HG02588 (cell line): ENCODE data around the gene TRAPPC3L.

ENCODE experiments used
- ATAC-seq: cut with Tn5 transposase; IDR thresholded peaks from one replicate; pipeline ENCODE4 v1.9.1; 2021; ENCODE audit warnings: mild to moderate bottlenecking, moderate library complexity; ENCODE audit not compliant: unreplicated experiment

Gene TRAPPC3L

DNA sequence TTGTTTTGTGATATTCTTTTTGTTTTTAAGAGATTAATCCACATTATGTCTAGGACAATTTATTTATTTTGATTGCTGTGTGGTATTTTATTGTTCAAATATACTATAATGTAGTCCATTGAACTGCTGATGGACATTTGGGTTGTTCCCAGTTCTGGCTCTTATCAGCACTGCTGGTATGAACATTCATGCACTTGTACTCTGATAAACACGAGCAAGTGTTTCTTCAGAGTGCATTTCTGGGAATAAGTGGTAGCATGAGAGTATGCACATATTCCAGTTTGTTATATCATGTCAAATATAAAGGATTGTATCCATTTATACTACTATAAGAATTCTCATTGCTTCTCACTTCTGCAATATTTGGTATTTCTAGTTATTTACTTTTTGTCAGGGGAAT lies 77.2 kb downstream of the TRAPPC3L start:
- no peak for ATAC-seq

DNA sequence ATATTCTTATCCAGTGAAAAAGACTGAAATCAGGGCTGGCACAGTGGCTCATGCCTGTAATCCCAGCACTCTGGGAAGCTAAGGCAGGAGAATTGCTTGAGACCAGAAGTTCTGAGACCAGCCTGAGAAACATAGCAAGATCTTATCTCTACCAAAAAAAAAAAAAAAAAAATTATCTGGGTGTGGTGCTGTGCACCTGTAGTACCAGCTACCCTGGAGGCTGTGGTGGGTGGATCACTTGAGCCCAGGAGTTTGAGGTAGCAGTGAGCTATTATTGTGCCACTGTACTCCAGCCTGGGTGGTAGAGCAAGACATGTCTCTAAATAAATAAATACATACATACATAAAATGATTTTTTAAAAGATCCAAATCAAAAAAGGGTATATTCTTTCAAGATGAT lies 78.0 kb downstream of the TRAPPC3L start:
- no peak for ATAC-seq

DNA sequence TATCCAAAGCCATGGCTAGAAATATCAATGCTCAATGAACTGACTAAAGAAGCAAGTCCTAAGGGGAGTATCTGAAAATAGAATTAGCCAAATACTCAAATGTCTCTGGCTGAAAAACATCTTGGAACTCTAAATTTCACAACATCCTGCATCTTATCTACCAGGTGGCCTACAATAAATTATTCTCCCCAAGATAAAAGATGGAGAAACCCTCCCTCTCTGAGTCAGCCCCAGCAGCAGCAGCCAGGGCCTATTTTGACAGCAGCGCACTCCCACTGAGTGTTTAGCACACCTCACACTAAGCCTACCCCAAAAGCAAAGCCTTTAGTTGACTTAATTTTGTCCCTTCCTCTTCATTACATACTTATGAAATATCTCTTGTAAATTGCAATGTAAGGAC lies 78.4 kb downstream of the TRAPPC3L start:
- no peak for ATAC-seq

DNA sequence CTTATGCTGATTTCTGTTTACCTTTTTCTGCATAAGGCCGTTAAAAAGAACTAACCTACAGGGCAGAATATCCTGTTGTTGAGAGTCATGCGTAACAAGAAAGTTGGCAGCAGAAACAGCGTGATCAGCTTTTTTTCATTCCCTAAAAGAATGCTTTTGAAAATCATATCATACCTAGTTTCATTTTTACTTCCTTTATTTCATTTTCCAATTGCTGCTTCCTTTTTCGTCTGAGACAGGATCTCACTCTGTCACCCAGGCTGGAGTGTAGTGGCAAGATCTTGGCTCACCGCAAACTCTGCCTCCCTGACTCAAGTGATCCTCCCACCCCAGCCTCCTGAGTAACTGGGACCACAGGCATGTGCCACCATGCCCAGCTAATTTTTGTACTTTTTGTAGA lies 80.2 kb downstream of the TRAPPC3L start:
- ATAC-seq = no peak

DNA sequence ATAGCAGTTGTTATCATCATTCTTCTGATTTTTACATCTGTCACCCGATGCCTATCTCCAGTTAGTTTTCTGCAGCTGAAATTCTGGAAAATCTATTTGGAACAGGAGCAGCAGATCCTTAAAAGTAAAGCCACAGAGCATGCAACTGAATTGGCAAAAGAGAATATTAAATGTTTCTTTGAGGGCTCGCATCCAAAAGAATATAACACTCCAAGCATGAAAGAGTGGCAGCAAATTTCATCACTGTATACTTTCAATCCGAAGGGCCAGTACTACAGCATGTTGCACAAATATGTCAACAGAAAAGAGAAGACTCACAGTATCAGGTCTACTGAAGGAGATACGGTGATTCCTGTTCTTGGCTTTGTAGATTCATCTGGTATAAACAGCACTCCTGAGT lies 82.2 kb downstream of the TRAPPC3L start:
- ATAC-seq = no peak

DNA sequence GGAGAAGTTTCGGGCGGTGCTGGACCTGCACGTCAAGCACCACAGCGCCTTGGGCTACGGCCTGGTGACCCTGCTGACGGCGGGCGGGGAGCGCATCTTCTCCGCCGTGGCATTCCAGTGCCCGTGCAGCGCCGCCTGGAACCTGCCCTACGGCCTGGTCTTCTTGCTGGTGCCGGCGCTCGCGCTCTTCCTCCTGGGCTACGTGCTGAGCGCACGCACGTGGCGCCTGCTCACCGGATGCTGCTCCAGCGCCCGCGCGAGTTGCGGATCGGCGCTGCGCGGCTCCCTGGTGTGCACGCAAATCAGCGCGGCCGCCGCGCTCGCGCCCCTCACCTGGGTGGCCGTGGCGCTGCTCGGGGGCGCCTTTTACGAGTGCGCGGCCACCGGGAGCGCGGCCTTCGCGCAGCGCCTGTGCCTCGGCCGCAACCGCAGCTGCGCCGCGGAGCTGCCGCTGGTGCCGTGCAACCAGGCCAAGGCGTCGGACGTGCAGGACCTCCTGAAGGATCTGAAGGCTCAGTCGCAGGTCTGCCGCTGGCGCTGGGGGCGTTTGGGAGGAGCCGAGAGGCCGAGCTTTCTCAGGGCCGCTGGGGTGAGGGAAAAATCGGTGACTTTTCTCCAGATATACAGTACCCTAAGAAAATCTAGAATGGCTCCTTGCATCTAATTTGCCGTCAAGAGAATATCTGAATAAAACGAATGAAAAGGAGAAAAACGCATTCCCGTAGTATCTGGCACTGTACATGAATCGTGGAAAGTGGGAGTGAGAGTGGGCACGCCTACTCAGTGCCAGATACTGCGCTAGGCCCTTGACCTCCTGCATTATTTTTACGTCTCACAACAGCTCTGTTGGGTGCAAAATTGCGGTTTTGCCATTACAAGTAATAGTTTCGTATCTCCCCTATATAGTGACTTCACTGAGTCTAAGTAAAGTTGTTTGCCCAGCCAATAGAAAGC lies 83.3 kb downstream of the TRAPPC3L start:
- ATAC-seq = peak; percentile 83

DNA sequence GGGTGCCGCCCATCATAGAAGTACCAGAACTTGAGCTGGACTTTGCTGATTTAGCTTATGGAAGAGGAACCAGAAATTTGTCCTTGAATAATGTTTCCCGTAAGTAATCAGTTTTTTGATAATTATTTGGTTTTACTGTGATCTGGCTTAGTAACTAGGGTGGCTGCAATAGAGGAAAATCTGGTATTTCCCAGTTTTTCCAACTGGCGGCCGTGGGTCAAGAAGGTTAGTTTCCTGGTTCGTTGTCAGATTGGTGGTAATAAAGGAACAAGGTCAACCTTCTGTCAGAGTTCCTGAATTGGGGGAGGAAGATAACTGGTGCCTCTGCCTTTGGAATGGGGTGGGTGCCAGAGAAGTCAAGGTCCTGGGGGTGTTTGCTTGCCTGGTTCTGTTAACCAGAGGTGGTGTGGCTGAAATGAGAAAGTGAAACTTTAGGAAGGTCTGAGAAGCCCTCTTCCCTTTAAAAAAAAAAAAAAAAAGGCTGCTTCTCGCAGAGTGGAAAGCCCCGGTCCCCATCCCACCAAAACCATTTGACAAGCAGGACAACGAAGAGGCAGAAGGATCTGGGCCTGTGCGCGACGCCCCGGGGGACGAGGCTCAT lies 84.1 kb downstream of the TRAPPC3L start, which contains the start of gene CALHM6:
CALHM6 (plus strand) TSS at position 45 of the 601 bp plus-strand sequence; CDS start at position 600, 555 bp downstream.
- peak; percentile 13 for ATAC-seq

DNA sequence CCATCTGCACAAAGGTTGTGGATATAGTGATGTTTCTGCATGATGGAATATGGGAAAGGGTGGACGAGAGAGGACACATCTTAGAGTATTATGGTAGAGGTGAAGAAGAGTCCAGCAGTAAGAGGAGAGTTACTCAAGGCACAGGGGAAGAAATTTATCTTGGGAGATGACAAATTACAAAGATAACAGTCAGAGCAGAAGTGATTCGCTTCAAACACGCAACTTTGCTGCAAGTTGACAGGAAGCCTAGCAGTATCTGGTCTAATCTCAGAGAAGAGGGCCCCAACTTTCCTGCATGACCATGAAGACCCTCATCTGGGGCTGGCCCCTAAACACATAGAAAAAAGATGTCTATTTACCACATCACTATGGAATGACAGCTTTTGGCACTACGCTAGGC lies 85.6 kb downstream of the TRAPPC3L start:
- no peak for ATAC-seq

DNA sequence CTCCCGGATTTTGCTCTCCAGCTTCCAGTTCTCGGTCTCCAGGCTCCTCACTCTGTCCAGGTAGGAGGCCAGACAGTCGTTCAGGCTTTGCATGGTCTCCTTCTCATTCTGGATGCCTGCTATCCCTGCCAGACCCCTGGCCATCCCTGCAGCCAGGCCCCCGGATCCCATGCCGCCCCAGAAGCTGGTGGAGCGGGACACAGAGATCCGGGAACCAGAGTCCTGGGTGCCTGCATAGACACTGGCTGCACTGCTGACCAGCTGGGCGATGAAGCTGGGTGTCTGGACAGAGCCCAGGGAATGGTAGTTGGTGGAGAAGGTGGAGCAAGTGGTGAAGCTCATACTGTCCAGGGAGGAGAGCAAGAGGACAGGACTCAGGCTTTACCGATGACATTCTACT lies 87.2 kb downstream of the TRAPPC3L start:
- no peak for ATAC-seq

DNA sequence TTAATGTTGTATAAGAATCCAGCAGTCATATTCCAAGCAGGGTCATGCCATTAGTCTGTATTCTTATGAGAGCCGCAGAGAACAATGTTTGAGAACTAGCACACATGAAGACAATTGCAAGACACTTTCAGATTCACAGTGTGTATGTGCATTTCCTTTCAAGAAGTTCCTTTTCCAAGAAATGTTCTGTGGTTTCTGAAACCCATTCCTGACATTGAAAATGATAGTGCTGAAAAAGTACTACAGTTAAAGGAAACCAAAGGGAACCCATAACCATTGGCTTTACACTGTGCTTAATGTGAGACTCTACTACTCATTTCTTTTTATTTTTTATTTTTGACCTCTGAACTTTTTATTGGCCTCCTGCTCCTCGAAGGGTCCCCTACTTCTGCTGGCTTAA lies 88.6 kb downstream of the TRAPPC3L start:
- ATAC-seq = no peak

DNA sequence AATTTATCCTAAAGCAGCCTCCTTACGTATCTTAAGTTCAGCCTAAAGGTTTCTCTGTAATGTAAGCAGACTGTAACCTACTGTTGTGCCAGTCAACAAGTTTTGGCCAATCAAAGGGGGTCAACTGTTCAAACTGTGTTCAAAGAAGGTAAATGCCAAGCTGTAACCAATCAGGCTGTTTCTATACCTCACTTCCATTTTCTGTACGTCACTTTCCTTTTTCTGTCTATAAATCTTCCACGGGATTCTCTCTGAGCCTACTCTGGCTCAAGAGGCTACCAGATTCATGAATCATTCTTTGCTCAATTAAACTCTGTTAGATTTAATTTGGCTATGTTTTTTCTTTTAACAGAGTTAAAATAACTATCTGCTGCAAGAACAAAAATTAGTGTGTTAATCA lies 89.4 kb downstream of the TRAPPC3L start:
- no peak for ATAC-seq

DNA sequence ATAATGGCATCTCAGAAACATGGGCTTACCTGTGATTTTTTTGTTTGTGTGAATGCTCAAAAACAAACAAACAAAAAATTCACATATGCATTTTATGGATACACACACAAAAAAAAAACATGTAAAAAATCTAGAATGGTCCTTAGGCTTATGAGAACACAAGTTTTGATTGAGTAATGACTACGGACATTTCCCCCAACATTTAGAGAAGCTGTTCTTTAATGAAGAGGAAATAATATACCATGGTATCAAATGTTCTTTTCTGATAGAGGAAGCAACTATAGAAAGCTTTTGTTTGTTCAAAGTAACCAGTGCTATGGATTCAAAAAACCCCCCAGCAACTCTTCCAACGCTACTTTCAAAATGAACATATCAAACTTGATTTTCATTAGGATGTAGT lies 93.0 kb downstream of the TRAPPC3L start:
- ATAC-seq = no peak

DNA sequence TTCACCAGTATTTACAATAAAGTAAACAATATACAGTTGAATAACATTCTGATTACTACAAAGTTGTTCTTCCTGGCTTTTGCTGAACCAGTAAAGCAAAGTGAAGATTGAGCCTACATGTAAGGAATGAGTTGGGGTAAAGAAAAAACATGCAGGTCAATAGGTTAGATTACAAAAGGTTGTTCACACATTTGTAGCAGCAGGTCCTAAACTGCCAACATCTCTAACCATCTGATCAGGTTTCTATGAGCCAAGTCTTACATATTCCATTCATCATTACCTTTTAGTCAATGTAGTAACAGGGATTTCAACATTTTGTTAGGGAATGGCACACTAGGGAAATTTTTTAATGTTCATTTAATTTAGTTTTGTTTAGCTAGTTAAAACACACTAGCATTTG lies 93.6 kb downstream of the TRAPPC3L start:
- ATAC-seq = no peak

DNA sequence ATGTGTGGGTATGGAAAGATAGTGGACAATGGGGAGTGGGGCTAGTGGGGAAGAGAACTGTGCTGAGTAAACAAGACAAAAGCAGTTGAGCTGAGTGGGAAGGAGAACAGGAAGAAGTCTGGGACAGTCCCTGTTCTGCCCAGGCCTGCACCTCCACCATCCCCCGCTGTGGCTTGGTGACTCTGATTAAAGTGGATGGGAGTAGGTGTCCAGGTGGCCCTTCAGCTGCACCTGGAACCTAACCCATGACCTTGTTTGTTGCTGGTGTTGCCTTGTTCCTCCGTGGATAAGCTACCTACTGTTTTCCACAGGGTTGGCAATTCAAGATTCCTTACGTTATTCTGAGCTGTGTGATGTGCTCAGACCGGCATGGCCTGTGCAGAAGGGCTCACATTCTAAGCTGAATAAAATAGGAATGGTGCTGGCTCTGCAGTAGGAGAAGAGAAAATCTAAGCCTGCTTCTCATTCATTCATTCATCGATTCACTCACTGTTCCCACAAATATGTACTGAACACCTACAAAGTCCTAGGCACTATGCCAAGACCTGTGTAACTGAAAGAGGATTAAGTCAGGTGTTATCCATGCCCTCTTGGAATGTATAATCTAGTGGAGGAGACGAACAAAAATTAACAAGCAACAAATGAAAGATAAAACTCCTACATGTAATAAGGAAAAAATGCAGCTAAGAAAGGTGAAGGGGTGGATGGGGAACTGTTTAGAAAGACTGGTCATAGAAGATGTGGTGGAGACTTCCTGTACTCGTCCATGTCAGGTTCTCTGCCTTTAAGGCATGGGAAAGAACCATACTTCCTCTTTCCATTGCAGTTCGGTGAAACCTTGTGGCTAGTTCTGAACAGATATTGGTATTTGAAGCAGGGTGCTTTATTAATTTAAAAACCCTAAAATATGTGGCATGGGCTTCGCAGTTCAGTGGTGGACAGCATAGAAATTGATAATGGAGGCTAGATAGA lies 94.4 kb downstream of the TRAPPC3L start:
- ATAC-seq = peak; percentile 73

DNA sequence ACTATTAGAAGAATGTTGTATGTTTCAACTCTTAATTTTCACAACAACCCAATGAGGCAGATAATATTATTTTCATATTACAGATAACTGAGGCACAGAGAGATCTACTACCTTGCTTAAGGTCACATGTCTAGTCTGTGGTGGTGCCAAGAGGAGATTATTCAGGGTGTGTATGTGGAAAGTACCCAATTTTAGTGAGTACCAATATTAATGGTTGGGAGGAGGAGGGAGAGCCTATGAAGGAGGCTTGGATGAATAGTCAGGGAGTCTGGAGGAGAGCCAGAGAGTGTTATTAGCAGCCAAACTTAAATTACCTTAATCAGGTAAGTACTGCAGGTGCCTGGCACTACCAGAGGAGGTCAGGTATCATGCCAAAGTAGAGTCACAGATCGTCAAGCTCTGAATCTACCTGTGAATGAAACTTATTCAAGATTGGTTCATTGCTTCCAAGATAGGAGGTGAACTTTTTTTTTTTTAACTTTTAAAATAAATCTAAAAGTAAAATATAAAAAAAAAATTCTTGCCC lies 95.2 kb downstream of the TRAPPC3L start:
- no peak for ATAC-seq

DNA sequence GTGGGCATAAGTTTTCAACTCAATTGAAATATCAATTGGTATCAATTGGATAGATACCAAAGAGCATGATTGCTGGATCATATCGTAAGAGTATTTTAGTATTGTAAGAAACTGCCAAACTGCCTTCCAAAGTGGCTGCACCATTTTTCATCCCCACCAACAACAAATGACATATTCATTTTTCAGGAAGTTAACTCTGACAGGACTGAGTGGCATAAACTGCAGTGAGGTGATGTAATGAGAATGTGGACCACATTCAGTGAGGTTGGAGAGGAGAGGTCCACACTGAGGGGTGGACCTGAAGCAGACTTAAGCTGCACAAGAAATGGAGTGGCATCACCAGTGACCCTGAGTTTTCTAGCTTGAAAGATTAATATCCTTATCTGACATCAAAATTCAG lies 95.9 kb downstream of the TRAPPC3L start:
- ATAC-seq = no peak

DNA sequence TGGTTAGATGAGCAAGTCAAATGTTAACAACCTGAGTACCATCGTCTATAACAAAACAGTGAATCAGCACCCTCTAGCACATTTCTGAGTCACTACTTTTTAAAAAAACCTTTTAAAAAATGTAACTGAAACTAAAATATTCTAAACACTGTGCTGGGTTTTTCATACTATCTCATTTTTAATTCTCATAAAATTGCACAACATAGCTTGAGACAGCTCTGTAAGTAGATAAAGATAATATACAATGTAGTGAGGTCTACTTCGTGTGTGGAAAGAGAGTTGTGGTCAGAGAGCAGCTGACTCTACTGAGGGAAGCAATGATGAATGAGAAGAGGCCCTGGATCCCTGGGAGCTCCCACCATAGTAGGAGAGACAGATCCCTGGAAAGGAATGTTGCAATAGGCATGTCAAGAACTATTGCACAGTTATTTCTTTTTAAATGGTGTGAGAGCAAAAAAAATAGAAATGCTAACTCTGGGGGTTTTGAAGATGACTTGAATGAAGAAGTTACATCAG lies 97.9 kb downstream of the TRAPPC3L start:
- no peak for ATAC-seq

DNA sequence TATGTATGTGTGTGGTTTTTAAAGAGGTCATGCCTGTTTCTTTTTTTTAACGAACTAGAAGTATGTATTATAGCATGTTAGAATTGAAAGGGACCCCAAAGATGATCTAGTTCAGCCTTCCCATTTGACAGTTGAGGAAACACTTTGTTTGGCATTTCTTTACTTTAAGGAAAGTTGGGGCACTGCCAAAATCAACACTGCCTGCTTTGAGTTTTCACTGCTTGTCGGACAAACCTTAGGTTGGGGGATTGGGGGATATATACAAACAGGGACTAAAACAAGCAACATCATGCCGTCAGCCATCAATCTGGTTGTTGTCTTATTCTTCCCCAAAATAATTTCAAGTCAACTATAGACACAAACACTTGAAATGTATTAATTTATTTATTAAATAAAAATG lies 98.4 kb downstream of the TRAPPC3L start:
- ATAC-seq = no peak

DNA sequence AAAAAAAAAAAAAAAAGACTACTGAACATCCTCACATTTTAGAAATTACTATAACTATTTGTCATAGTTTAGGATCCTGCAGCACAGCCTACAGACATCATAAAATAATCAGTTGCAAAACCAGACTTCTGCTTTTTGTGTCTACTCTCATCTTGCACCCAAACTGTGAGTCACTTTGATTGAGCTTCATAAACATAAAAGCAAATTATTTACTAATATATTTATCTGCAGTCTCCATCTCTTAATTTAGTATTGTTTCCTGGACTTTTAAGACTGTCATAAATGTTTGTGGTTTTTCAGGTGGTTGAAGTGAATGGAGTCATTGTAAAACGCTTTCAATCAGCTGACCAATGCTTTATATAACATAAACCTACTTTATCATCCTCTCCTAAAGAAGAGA lies 99.1 kb downstream of the TRAPPC3L start:
- ATAC-seq = no peak

DNA sequence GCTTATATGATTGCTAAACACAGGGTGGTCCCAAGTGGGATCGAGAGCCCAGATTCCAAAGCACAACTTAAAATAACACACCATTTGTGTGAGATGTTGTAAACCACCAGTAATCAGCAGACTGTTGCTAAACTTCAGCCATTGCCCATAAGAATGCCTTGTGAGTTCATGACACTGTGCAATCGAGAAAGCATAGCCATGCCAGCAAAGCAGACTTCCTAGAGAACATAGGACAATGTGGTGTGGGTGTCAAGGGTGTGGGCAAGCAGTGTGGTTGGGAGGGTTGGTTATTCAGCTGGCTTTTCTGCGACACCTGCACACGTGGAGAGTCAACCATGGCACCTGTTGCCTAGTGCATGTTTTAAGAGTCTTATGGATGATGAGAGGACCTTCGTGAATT lies 100.4 kb downstream of the TRAPPC3L start:
- no peak for ATAC-seq
